Measurements from ENCODE around the gene ARIH2. TPM values are rescaled to one million over a fixed set of nuclear protein-coding genes. Genes with fewer than 3 reads are reported as not detected.

ARIH2 gene
- total and polyA plus RNA-seq, 2 donors (not counting 3 experiments of a cell fraction or from before 2014, with no cell fraction given): 59.7 to 85.5 TPM

DNA sequence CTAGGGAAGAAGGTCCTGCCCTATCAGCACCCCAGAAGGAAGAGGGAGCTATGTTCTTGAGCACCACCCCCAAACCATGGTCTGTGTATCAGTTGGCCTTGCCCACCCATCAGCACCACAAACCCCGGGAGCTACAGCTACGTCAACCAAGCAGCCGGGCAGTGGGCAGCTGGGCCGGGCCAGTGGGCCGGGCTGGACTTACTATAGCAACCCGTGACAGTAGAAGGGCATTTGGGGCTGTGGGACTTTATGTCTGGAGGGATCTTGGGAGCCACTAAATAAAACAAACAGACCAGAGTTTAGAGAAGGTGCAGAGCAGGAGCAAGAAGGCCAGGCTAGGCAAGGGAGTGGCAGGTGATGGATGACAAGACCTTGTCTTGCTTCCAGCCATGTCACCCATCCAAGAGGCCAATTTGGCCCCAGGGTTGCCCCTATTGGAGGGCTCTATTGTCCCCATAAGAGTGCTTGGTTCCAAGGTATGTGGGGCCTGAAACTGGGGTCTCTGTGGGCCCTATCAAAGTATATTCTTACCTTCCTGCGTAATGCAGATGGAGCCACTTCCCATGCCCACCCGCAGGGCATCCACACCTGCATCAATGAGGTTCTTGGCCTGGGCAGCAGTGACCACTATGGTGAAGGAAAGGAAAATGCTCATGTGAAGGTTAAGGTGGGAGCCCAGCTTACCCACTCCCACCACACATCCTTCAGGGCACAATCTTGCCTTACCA lies 107.3 kb downstream of the ARIH2 start:
- Histone ChIP-seq H3K36me3 (ENCODE audit: control insufficient read depth in 2 of 2, extremely low read depth in 1 of 2, insufficient read depth in 2 of 2, low read length in 2 of 2) (peaks cover 13 to 32% of the 10 kb centered on the region in 2 experiments), H3K9me1 (replicated peaks; ENCODE audit: control insufficient read depth, extremely low read depth, insufficient read depth, low read length) (no peaks in the 10 kb centered on the region), H2AFZ (ENCODE audit: low read depth, low read length) (no peak overlapping the region), H4K20me1 (replicated peaks; ENCODE audit: control insufficient read depth, extremely low read depth, insufficient read depth, low read length) (no peaks in the 10 kb centered on the region), H3K27me3 (ENCODE audit: control insufficient read depth in 2 of 2, insufficient read depth in 2 of 2, low read length in 2 of 2) (no peaks in the 10 kb centered on the region), H3K4me3 (replicated peaks in 1 of 3; ENCODE audit: insufficient read depth in 1 of 3, low read depth in 1 of 3, low read length in 3 of 3) (no peak overlapping the region), H3K4me2 (ENCODE audit: insufficient read depth, low read length) (no peak overlapping the region), H3K9ac (replicated peaks; ENCODE audit: extremely low read depth, insufficient read depth, low read length) (no peak overlapping the region), H3K4me1 (ENCODE audit: control insufficient read depth, extremely low read depth, insufficient read depth, low read length) (peaks cover 20% of the 10 kb centered on the region), H3K79me2 (ENCODE audit: control insufficient read depth, insufficient read depth, low read length) (peaks cover 46% of the 10 kb centered on the region), H3K27ac (ENCODE audit: insufficient read depth, low read depth, low read length) (no peak overlapping the region), H3K9me3 (replicated peaks; ENCODE audit: control insufficient read depth, insufficient read depth, low read length) (no peaks in the 10 kb centered on the region)
- no TSS peak for BruUV-seq (replicated peaks)
- POLR2A ChIA-PET: interaction anchor here (2.4 kb wide), 1 partner anchor 19 kb away, joined by 10 read pairs; the partner anchor contains the start of gene WDR6
- dilution Hi-C loops (cut with MboI; ENCODE audit: extremely low pct_ligation_motif_present, low sequenced_read_pairs): no loop called here
- TF ChIP-seq, protein P1, sequence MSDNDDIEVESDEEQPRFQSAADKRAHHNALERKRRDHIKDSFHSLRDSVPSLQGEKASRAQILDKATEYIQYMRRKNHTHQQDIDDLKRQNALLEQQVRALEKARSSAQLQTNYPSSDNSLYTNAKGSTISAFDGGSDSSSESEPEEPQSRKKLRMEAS (IDR thresholded peaks at IDR 0.05; ENCODE audit: insufficient read depth, insufficient read length): no peak
- no peak for TF ChIP-seq FOS (IDR thresholded peaks at IDR 0.05; ENCODE audit: borderline replicate concordance, insufficient read depth, low read length)
- no peak for TF ChIP-seq POLR2AphosphoS5 (IDR thresholded peaks at IDR 0.05; ENCODE audit: insufficient read depth, low read depth, low read length)
- TF ChIP-seq, protein P2, sequence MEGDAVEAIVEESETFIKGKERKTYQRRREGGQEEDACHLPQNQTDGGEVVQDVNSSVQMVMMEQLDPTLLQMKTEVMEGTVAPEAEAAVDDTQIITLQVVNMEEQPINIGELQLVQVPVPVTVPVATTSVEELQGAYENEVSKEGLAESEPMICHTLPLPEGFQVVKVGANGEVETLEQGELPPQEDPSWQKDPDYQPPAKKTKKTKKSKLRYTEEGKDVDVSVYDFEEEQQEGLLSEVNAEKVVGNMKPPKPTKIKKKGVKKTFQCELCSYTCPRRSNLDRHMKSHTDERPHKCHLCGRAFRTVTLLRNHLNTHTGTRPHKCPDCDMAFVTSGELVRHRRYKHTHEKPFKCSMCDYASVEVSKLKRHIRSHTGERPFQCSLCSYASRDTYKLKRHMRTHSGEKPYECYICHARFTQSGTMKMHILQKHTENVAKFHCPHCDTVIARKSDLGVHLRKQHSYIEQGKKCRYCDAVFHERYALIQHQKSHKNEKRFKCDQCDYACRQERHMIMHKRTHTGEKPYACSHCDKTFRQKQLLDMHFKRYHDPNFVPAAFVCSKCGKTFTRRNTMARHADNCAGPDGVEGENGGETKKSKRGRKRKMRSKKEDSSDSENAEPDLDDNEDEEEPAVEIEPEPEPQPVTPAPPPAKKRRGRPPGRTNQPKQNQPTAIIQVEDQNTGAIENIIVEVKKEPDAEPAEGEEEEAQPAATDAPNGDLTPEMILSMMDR (IDR thresholded peaks at IDR 0.05; ENCODE audit: extremely low read depth in 1 of 2, insufficient read depth in 1 of 2, low read depth in 1 of 2, low read length in 2 of 2): no peak
- TF ChIP-seq JUN (IDR thresholded peaks at IDR 0.05; ENCODE audit: borderline replicate concordance, insufficient read depth, insufficient read length, low read depth): no peak
- no peak for TF ChIP-seq EZH2 (IDR thresholded peaks at IDR 0.05; ENCODE audit: borderline replicate concordance, low read depth, low read length, severe bottlenecking)
- no peak for TF ChIP-seq POLR2A (IDR thresholded peaks at IDR 0.05; ENCODE audit: low read depth, low read length)
- no peak for TF ChIP-seq MYC (IDR thresholded peaks at IDR 0.05; ENCODE audit: low read depth, low read length)
- no peak for TF ChIP-seq GATA2 (IDR thresholded peaks at IDR 0.05; ENCODE audit: insufficient read depth, insufficient read length, low read depth, low read length)
- FAIRE-seq (no peak), DNase-seq (ENCODE audit: low read depth, low spot score) (no peak)
- CTCF ChIA-PET: interaction anchor here (2.0 kb wide), 1 partner anchor 38 kb away, joined by 6 read pairs; no protein-coding TSS in a partner anchor
- intact Hi-C loops (cut with micrococcal nuclease): no loop called here

Data from endothelial cell of umbilical vein (primary cell).